Activated naive CD8-positive, alpha-beta T cell treated with anti-CD3 and anti-CD28 coated beads for 36 hours (primary cell): ENCODE results near the gene SLC2A4. TPM values are rescaled to one million over a fixed set of nuclear protein-coding genes. Genes with fewer than 3 reads are reported as not detected.

Experiments
- DNase-seq: peaks from one replicate; pipeline ENCODE4 v3.0.0; 2021
- H3K27ac Mint-ChIP-seq: one replicate; pipeline ENCODE4 v1.8.0; 2022; ENCODE audit warnings: mild to moderate bottlenecking, moderate library complexity, mixed read lengths
- H3K27me3 Mint-ChIP-seq: one replicate; pipeline ENCODE4 v1.8.0; 2022; ENCODE audit warnings: mild to moderate bottlenecking, mixed read lengths
- H3K36me3 Mint-ChIP-seq: one replicate; pipeline ENCODE4 v1.8.0; 2021; ENCODE audit warnings: mild to moderate bottlenecking, mixed read lengths
- H3K4me1 Mint-ChIP-seq: one replicate; pipeline ENCODE4 v1.8.0; 2021; ENCODE audit warnings: mixed read lengths
- H3K4me3 Mint-ChIP-seq: one replicate; pipeline ENCODE4 v1.8.0; 2022; ENCODE audit warnings: mild to moderate bottlenecking, moderate library complexity, mixed read lengths
- H3K9me3 Mint-ChIP-seq: one replicate; pipeline ENCODE4 v1.8.0; 2022; ENCODE audit warnings: mixed read lengths
- total RNA-seq, 2 experiments: library from RNA; stranded (reverse); gene quantifications; one replicate each; pipeline ENCODE4 v1.2.3, GENCODE V29; 2021

SLC2A4 gene
- total RNA-seq, 2 experiments from 2014 or later = 0.54 to 0.56 TPM

DNA sequence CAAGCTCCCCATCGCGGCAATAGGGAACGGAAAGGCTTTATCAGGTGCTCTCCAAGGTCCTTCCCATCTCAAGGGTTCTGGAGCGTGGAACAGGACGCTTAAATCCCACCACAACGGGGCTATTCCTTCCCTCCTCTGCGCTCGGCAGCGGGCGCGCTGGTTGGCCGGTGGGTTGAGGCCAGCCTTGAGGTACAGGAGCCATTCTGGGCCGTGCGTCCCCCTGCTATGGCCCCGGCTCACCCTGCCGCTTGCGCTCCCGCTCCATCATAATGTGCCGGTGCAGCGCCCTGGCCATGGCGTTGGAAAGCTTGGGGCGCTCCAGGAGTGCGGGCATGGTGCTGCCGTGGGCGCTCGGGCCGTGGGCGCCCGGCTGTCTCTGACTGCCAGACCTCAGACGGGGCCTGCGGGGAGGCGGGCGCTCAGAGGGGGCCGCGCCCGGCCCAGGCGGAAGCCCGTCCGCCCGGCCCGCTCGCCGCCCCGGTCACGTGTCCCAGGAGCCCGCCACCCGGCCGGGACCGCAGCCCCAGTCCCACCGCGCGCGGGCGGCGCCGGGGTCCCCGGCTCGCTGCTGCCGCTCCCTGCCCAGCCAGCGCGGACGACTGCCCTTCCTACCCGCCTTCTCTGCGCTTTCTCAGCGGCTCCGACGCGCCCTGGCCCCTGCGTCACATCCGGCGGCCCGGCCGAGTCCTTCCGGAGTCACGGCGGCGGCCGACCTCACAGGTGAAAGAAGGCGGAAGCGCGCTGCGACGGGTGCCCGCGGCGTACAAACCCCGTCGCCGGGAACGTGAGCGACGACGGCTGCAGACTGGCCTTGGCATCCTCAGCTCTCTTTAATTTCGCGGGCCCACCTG lies 33.4 kb downstream of the SLC2A4 start, which contains the start of gene GPS2:
GPS2 (minus strand) TSS at position 642 of the 851 bp plus-strand sequence; CDS start at position 334, 308 bp downstream.
- Mint-ChIP-seq H3K27ac (peak within 1 kb of the TSS; percentile 87), H3K27me3 (no peaks in the 10 kb centered on the region), H3K4me3 (peak within 1 kb of the TSS; percentile 90), H3K4me1 (peaks cover 41% of the 10 kb centered on the region), H3K36me3 (peaks cover 43% of the 10 kb centered on the region), H3K9me3 (no peaks in the 10 kb centered on the region)
- DNase-seq = peak; percentile 96

DNA sequence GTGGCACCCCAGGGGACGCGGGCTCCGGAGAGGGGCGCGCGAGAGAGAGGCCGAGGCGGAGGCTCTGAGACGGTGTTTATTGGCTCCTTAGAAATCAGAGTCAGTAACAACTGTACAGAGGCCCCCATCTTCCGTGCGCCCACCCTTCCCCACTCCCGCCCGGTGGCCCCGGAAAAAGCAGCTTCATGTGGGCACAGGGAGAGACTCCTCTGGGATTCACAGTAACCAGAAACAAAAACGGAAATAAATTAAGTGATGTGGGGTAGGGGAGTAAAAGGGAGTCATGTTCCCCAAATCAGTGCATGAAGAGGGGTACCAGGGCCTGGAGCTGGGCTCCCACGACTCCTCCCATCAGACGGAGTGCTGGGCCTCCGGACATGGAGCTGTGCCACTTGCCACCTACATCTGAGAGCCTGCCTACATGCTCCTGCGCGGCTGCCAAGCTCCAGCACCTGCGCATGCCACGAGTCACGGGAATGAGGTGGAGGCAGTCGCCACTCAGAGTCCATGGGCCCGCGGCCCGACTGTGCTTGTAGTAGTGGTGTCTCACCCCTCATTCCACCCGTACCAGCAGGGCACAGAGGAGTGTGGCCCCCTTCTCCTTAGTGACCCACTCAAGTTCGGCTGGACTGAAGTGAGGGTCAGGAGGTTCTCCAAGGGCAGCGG lies 34.2 kb downstream of the SLC2A4 start:
- H3K27me3 Mint-ChIP-seq = no peaks in the 10 kb centered on the region
- H3K36me3 Mint-ChIP-seq = peaks cover 35% of the 10 kb centered on the region
- DNase-seq = no peak
- peak overlapping the region; percentile 87 for H3K27ac Mint-ChIP-seq
- H3K4me1 Mint-ChIP-seq = peaks cover 34% of the 10 kb centered on the region
- H3K9me3 Mint-ChIP-seq = no peaks in the 10 kb centered on the region
- H3K4me3 Mint-ChIP-seq = peak overlapping the region; percentile 85

- Mint-ChIP-seq H3K27me3 (no peaks in the 10 kb centered on the region), H3K4me3 (no peak overlapping the region), H3K9me3 (no peaks in the 10 kb centered on the region), H3K36me3 (peaks cover 22% of the 10 kb centered on the region), H3K4me1 (peaks cover 22% of the 10 kb centered on the region), H3K27ac (peak overlapping the region; percentile 71)
- DNase-seq = no peak
These were observed 35.8 kb downstream of the SLC2A4 start for GRCh38 chr17:7317161-7317803.

DNA sequence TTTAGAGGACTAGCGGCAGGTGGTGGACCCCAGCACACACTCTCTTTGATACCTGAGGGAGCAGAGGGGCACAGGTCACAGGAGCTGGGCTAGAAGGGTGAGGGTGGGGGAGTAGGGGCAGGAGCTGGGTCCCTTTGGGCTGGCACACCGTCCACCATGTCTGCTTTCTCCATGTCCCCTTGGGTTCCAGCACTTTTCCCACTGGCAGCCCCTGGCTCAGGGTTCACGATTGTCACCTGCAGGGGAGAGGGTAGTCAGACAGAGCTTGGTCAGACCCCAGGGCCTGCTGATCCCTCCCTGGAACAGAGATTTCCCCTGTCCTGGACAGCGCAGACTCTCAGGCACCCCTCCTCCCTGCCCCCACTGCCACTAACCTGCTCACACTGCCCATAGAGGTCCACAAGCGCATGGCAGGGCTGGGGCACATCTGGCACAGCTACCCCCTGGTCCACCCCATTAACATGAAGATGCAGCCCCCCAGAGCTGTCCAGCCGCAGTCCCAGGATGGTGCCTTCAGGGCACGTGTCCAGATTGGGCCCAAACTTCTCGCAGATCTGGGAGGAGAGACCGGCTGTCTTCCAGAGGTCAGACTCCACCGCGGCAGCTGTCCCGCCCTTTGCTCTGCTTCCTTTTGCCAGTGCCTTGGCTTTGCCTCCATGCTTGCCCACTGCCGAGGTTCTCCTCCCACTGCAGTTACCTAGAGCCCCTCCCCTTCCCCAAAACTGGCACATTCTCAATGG lies 36.8 kb downstream of the SLC2A4 start:
- peaks cover 12% of the 10 kb centered on the region for H3K36me3 Mint-ChIP-seq
- no peak for DNase-seq
- no peaks in the 10 kb centered on the region for H3K9me3 Mint-ChIP-seq
- H3K27me3 Mint-ChIP-seq = no peaks in the 10 kb centered on the region
- peaks cover 12% of the 10 kb centered on the region for H3K4me1 Mint-ChIP-seq
- H3K4me3 Mint-ChIP-seq = no peak overlapping the region
- H3K27ac Mint-ChIP-seq = no peak overlapping the region

- DNase-seq = no peak
- Mint-ChIP-seq H3K9me3 (no peaks in the 10 kb centered on the region), H3K27me3 (no peaks in the 10 kb centered on the region), H3K36me3 (peaks cover 9% of the 10 kb centered on the region), H3K4me1 (peaks cover 4% of the 10 kb centered on the region), H3K27ac (no peak overlapping the region), H3K4me3 (no peak overlapping the region)
These were observed 39.9 kb downstream of the SLC2A4 start for GRCh38 chr17:7321466-7321865.

- H3K4me3 Mint-ChIP-seq = no peak overlapping the region
- no peak for DNase-seq
- peaks cover 9% of the 10 kb centered on the region for H3K4me1 Mint-ChIP-seq
- peaks cover 7% of the 10 kb centered on the region for H3K36me3 Mint-ChIP-seq
- H3K27ac Mint-ChIP-seq = no peak overlapping the region
- H3K27me3 Mint-ChIP-seq = no peaks in the 10 kb centered on the region
- no peaks in the 10 kb centered on the region for H3K9me3 Mint-ChIP-seq
These were observed 41.1 kb downstream of the SLC2A4 start for GRCh38 chr17:7322520-7323194.

- Mint-ChIP-seq H3K27me3 (no peaks in the 10 kb centered on the region), H3K36me3 (peaks cover 5% of the 10 kb centered on the region), H3K9me3 (no peaks in the 10 kb centered on the region), H3K4me1 (peaks cover 19% of the 10 kb centered on the region), H3K4me3 (no peak overlapping the region), H3K27ac (no peak overlapping the region)
- DNase-seq = peak; percentile 61
These were observed 42.4 kb downstream of the SLC2A4 start for GRCh38 chr17:7323731-7324437.

GRCh38 chr17:7324438-7324779 lies 42.9 kb downstream of the SLC2A4 start:
- Mint-ChIP-seq H3K9me3 (no peaks in the 10 kb centered on the region), H3K4me1 (peaks cover 19% of the 10 kb centered on the region), H3K4me3 (no peak overlapping the region), H3K27ac (no peak overlapping the region), H3K27me3 (no peaks in the 10 kb centered on the region), H3K36me3 (peaks cover 5% of the 10 kb centered on the region)
- DNase-seq = no peak

DNA sequence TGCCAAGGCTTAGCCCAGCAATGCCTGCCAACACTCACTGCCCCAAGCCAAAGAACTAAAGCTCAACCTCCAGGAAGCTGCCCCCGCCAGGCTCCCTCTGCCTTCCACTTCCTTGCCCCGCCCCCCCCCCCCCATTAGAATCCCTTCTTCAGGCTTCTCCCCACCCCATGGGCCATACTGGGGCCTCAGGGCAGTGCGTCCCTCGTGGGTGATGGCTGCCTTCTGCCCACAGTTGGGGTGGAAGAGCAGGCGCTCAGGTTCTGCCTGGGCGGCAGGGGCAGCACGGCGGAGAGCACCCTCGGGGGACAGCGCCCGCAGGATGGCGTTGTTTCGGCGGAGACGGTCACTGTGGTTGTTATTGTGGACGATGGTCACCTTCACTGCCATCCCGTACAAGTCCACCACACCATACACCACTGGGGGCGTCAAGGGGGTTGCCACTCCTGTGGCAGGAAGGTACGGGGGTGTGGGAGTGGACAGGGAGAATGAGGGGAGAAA lies 43.6 kb downstream of the SLC2A4 start:
- Mint-ChIP-seq H3K27ac (no peak overlapping the region), H3K4me1 (peaks cover 19% of the 10 kb centered on the region), H3K4me3 (no peak overlapping the region), H3K27me3 (no peaks in the 10 kb centered on the region), H3K9me3 (no peaks in the 10 kb centered on the region), H3K36me3 (peaks cover 5% of the 10 kb centered on the region)
- DNase-seq = no peak

DNA sequence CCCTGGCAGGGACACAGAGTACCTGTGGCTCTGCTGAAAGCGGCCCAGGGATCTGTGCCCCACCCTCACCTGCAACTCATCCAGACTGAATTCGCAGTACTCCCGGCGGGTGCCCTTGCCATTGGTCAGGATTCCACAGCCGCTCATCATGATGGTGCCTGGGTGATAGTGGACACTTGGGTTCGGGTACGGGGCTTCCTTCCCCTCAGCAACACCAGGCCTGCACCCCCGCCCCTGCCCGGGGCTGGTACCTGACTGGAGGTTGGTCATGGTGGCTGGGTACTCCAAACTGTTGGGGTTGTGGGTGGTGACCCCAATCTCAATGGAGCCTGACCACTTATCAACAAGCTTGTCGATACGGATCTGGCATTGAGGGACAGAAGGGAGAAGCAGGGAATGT lies 44.7 kb downstream of the SLC2A4 start:
- Mint-ChIP-seq H3K36me3 (peaks cover 4% of the 10 kb centered on the region), H3K9me3 (no peaks in the 10 kb centered on the region), H3K27ac (no peak overlapping the region), H3K27me3 (no peaks in the 10 kb centered on the region), H3K4me3 (no peak overlapping the region), H3K4me1 (peaks cover 24% of the 10 kb centered on the region)
- no peak for DNase-seq

- Mint-ChIP-seq H3K9me3 (no peaks in the 10 kb centered on the region), H3K4me1 (peaks cover 26% of the 10 kb centered on the region), H3K27ac (no peak overlapping the region), H3K36me3 (peaks cover 4% of the 10 kb centered on the region), H3K4me3 (peak overlapping the region; percentile 55), H3K27me3 (no peaks in the 10 kb centered on the region)
- no peak for DNase-seq
These were observed 45.5 kb downstream of the SLC2A4 start for GRCh38 chr17:7327056-7327455.

- no peaks in the 10 kb centered on the region for H3K9me3 Mint-ChIP-seq
- peaks cover 4% of the 10 kb centered on the region for H3K36me3 Mint-ChIP-seq
- no peak for DNase-seq
- no peaks in the 10 kb centered on the region for H3K27me3 Mint-ChIP-seq
- H3K4me1 Mint-ChIP-seq = peaks cover 30% of the 10 kb centered on the region
- peak overlapping the region; percentile 55 for H3K4me3 Mint-ChIP-seq
- no peak overlapping the region for H3K27ac Mint-ChIP-seq
These were observed 46.0 kb downstream of the SLC2A4 start for GRCh38 chr17:7327501-7327900.

GRCh38 chr17:7328009-7328408 lies 46.5 kb downstream of the SLC2A4 start:
- peaks cover 34% of the 10 kb centered on the region for H3K4me1 Mint-ChIP-seq
- H3K4me3 Mint-ChIP-seq = peak overlapping the region; percentile 86
- H3K27me3 Mint-ChIP-seq = no peaks in the 10 kb centered on the region
- DNase-seq = no peak
- H3K27ac Mint-ChIP-seq = peak overlapping the region; percentile 52
- peaks cover 4% of the 10 kb centered on the region for H3K36me3 Mint-ChIP-seq
- no peaks in the 10 kb centered on the region for H3K9me3 Mint-ChIP-seq
